ENCODE measurements around the gene CD2AP. TPM values are rescaled to one million over a fixed set of nuclear protein-coding genes. Genes with fewer than 3 reads are reported as not detected.

The CD2AP gene
- total and polyA plus RNA-seq, 2 of the 8 experiments (the other 6 are each of a cell fraction or from before 2014, with no cell fraction given): 8.6 to 75.6 TPM

GRCh38 chr6:47581591-47581990 is 104.0 kb downstream of the CD2AP start:
- Histone ChIP-seq H2AK5ac (ENCODE audit: low read depth, low read length) (no peak overlapping the region), H3K23me2 (ENCODE audit: low read depth, low read length) (no peaks in the 10 kb centered on the region), H3K9ac (replicated peaks in 1 of 4; ENCODE audit: extremely low read depth in 1 of 4, low read depth in 3 of 4, low read length in 3 of 4) (no peak overlapping the region), H3K4me2 (ENCODE audit: insufficient read depth in 1 of 2, low read depth in 2 of 2, low read length in 2 of 2) (no peak overlapping the region), H4K8ac (ENCODE audit: extremely low read depth, insufficient read depth, low read length) (no peak overlapping the region), H4K91ac (replicated peaks; ENCODE audit: insufficient read length, low read length) (no peak overlapping the region), H2AFZ (ENCODE audit: low read length) (no peak overlapping the region), H3K36me3 (ENCODE audit: control insufficient read depth in 2 of 4, insufficient read depth in 4 of 4, low read length in 3 of 4) (peaks cover 2 to 68% (median 19%) of the 10 kb centered on the region in 4 experiments; a peak in 7 of 8 replicates), H2BK15ac (ENCODE audit: low read length) (no peak overlapping the region), H4K5ac (ENCODE audit: insufficient read length, low read depth, low read length) (no peak overlapping the region), H2BK20ac (ENCODE audit: low read length) (no peak overlapping the region), H3K18ac (ENCODE audit: extremely low read depth, low read length) (no peak overlapping the region), H3K9me3 (ENCODE audit: insufficient read depth in 2 of 2, low read depth in 1 of 2, low read length in 1 of 2) (no peaks in the 10 kb centered on the region), H3K14ac (ENCODE audit: insufficient read length) (no peak overlapping the region), H3K27me3 (replicated peaks in 1 of 4; ENCODE audit: control insufficient read depth in 3 of 4, extremely low read depth in 1 of 4, insufficient read depth in 3 of 4, low read length in 3 of 4) (no peaks in the 10 kb centered on the region), H2BK5ac (ENCODE audit: low read depth, low read length) (no peak overlapping the region), H3K79me2 (ENCODE audit: control insufficient read depth in 1 of 2, insufficient read depth in 2 of 2, low read length in 2 of 2) (no peaks in the 10 kb centered on the region), H3K23ac (ENCODE audit: insufficient read length) (no peak overlapping the region), H3K79me1 (ENCODE audit: low read depth, low read length) (no peaks in the 10 kb centered on the region), H3K4ac (replicated peaks; ENCODE audit: insufficient read length, low read depth, low read length) (no peak overlapping the region), H3K4me3 (ENCODE audit: extremely low read depth in 1 of 4, insufficient read depth in 2 of 4, low read depth in 3 of 4, low read length in 4 of 4) (no peak overlapping the region), H3K4me1 (replicated peaks in 1 of 4; ENCODE audit: control insufficient read depth in 3 of 4, insufficient read depth in 4 of 4, low read length in 3 of 4) (no peaks in the 10 kb centered on the region), H3K56ac (replicated peaks; ENCODE audit: insufficient read length, low read depth, low read length) (no peak overlapping the region), H2BK12ac (ENCODE audit: low read depth, low read length) (no peak overlapping the region), H4K20me1 (replicated peaks in 1 of 2; ENCODE audit: control insufficient read depth in 1 of 2, insufficient read depth in 2 of 2, low read length in 2 of 2) (no peaks in the 10 kb centered on the region), H3K27ac (ENCODE audit: low read depth, low read length) (no peak overlapping the region), H2BK120ac (replicated peaks; ENCODE audit: low read depth, low read length) (no peak overlapping the region)
- ChIA-PET CTCF (ENCODE audit: partially characterized antibody) (no interaction called here), POLR2A (ENCODE audit: partially characterized antibody) (no interaction called here)
- FAIRE-seq (no peak), DNase-seq (ENCODE audit: low read depth in 1 of 2, low spot score in 2 of 2) (no peak)
- WGBS, 2 experiments (ENCODE audit: extremely low coverage in 1 of 2, insufficient coverage in 1 of 2, insufficient read length in 1 of 2, insufficient replicate concordance in 2 of 2, low coverage in 1 of 2, low lambda C conversion rate in 2 of 2, missing lambda C conversion rate in 1 of 2): 87% methylated on average over 2 of the region's 2 CpGs; no CpG with 5 or more reads in 1 of the 2 experiments
- TF ChIP-seq, protein P1, sequence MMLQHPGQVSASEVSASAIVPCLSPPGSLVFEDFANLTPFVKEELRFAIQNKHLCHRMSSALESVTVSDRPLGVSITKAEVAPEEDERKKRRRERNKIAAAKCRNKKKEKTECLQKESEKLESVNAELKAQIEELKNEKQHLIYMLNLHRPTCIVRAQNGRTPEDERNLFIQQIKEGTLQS (IDR thresholded peaks at IDR 0.05; ENCODE audit: insufficient read depth, low read depth, low read length): no peak
- TF ChIP-seq SAP30 (IDR thresholded peaks at IDR 0.05; ENCODE audit: insufficient read depth, insufficient replicate concordance, low read length) (no peak), SUZ12 (IDR thresholded peaks at IDR 0.05; ENCODE audit: low read length) (no peak), JUND (IDR thresholded peaks at IDR 0.05; ENCODE audit: low read length) (no peak), CHD2 (IDR thresholded peaks at IDR 0.05; ENCODE audit: low read length) (no peak), EP300 (IDR thresholded peaks at IDR 0.05; ENCODE audit: borderline replicate concordance in 1 of 2, low read depth in 2 of 2, low read length in 2 of 2) (no peak), RFX5 (IDR thresholded peaks at IDR 0.05; ENCODE audit: borderline replicate concordance, low read depth, low read length) (no peak), SP4 (IDR thresholded peaks at IDR 0.05; ENCODE audit: low read length) (no peak), POU5F1 (IDR thresholded peaks at IDR 0.05; ENCODE audit: low read depth, low read length) (no peak)
- TF ChIP-seq, protein P2, sequence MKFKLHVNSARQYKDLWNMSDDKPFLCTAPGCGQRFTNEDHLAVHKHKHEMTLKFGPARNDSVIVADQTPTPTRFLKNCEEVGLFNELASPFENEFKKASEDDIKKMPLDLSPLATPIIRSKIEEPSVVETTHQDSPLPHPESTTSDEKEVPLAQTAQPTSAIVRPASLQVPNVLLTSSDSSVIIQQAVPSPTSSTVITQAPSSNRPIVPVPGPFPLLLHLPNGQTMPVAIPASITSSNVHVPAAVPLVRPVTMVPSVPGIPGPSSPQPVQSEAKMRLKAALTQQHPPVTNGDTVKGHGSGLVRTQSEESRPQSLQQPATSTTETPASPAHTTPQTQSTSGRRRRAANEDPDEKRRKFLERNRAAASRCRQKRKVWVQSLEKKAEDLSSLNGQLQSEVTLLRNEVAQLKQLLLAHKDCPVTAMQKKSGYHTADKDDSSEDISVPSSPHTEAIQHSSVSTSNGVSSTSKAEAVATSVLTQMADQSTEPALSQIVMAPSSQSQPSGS (IDR thresholded peaks at IDR 0.05; ENCODE audit: low read length): no peak
